ENCODE results near the gene FAM20A.

The FAM20A gene

GRCh38 chr17:68600931-68601564 is at the start of gene FAM20A:
Gene FAM20A, minus strand, starts transcription at chr17:68601367. Its CDS starts 701 bp downstream, at chr17:68600666.
- DNase-seq = no peak

DNA sequence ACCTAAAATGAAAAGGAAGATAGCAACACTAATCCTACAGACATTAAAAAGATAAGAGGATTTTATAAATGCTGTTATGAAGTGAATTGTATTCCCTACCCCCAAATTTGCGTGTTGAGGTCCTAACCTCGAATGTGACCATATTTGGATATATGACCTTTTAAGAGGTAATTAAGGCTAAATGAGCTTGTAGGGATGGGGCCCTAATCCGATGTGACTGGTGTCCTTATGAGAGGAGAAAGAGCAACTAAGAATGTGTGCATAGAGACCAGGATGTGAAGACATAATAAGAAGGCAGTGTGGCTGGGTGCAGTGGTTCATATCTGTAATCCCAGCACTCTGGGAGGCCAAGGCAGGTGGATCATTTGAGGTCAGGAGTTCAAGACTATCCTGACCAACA is 48.2 kb upstream of the FAM20A start:
- DNase-seq = no peak

DNA sequence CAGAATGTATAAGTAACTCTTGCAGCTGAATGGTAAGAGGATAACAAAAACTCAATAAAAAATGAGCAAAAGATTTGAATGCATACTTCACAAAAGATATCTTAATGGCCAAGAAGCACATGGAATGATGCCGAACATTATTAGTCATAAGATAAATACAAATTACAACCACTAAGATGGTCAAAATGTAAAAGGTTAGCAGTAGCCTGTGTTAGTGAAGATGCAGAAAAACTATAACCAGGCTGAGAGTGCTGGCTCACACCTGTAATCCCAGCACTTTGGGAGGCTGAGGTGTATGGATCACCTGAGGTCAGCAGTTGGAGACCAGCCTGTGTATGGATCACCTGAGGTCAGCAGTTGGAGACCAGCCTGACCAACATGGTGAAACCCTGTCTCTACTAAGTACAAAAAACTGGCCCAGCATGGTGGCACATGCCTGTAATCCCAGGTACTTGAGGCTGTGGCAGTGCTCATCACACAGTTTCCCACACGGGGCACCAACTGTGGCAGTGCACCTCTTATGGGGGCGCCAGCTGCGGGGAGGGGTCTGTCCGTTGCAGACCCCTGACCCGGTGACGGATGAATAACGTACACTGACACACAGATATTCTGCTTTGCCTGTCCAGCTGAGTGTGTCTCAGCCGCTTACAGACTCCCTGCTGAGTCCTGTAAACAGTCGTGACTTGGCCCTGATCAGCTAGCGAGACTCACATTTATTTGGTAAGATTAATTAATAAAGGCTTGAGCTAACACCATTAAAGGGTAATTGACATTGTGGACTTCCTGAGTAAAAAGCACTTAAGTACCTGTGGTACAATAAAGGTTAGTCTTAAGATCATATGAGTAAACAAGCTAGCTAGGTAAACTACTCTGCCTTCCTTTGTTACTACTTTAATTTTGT is 45.7 kb upstream of the FAM20A start:
- peak; percentile 39 for DNase-seq

DNA sequence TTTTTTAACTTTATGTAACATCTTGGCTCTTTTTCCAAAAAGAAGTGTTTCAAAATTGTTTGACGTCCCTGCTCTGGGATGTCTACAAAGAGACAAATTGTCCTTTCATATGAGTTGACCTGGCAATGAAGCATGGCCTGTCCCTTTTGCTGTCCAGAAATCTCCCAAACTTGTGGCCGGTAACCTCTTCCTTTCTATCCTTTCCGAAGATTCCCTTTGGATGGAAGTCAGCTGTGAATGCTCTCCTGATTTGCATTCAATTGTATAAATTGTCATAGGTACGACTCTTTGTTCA is 40.9 kb upstream of the FAM20A start:
- no peak for DNase-seq

DNA sequence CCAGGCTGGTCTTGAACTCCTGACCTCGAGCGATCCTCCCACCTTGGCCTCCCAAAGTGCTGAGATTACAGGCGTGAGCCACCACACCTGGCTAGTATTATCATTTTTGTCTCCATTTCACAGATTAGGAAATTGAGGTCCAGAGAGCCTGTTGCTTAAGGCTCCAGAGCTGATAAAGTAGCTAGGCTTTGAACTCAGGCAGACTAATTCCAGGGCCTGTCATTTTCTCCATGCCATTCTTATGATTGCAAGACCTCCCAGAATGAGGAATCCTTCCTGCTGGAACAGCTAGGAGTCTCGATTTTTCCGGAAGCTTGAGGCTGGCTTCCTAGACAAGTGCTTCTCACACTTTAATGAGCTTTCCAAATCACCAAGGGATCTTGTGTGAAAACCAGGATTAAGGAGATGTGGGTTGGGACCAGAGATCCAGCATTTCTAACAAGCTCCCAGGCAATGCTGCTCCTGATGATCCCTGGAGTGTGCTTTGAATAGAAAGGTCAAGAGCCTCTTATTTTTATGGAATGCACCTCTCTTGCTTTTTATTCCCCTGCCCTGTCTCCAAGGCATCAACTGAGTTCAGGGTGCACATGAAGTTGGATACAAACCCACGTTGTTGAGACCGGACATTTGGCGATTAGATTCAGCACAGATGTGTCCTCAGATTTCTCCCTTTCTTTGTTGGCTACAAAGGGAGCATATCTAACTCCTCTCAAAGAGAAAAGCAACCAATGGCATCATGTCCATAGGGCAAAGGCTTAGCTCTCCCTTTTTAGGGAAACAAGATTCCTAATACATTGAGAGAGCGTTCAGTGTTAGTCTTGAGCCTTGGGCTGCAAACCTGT is 40.3 kb upstream of the FAM20A start:
- no peak for DNase-seq

GRCh38 chr17:68640242-68640989 is 39.2 kb upstream of the FAM20A start:
- DNase-seq = no peak

DNA sequence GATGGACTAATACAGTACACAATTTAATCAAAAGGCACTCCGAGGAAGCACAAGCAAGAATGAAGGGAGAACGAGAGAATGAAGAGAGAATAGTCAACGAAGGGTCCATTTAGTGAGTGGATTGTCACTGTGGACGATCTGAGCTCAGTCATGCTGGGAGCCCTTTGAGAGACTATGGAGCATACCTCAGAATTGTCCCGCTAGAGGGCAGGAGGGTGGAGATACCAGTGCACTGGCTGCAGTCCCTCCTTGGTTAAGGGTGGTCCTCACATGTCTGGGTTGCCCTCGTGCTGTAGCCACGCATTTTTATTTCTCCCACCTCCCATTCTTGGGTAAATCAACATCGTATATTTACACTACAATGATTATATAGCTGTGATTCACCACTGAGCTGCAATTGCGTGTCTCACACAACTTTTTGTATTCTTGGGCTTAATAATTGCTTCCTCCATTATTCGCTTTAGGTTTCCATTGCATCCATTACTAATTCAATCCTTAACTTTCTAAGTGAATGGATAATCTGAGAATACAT is 33.2 kb upstream of the FAM20A start:
- no peak for DNase-seq

DNA sequence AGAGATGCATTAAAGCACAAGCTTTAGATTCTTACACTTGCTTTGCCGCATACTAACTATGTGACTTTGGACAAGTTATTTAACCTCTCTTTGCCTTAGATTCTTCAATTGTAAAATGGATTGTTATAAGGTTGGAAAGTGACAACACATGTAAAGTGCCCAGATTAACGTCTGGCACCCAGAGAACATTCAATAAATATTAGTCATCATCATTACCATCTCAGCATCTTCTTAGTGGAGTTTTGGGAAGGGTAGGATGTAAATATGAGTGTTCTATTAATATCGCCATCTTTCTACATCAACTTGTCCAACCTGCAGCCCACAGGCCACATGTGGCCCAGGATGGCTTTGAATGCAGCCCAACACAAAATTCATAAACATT is 27.4 kb upstream of the FAM20A start:
- no peak for DNase-seq

DNA sequence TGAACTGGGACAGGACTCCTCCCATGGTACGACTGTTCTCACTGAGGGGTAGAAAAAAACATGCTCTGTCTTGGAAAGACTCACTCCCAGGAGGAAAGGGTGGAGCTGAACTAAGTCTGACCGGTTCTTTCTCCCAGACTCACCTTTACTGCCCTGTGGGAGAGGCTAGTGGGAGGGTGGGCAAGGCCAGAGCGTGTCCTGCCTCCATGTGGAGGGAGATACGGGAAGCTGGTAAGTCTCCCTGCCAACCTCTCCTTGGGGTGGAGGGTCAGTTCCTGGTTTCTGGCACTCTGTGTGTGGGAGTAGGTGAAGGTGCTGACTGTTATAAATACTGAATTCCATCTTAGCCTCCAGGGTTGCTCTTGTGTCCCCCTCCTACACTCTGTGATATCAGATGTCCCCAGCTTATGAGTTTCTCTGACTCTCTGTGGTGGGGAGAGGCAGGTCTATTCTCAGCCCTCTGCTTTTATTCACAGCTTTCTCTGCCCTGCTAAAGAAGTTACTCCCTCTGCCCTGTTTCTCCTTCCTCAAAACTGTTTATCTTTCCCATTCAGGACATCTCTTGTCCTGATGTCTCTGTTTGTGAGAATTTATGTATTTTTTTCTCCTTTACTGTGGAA is 26.9 kb upstream of the FAM20A start:
- no peak for DNase-seq

DNA sequence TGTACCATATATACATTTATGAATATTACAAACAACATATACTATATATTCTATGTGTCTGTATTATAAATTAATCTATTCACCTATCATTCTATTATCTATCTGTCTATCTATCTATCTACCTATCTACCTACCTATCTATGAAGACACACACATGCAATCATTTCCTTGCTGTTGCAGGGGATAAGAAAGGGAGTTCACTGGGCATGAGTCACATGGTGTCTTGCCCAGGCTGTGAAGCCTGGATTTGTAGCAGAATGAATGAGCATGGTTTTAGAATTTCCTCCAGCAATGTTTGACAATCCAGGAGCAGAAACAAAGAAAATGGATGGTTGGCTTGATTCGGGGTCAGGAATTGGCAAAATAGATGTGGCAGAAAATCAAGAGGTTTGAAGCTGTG is 23.2 kb upstream of the FAM20A start:
- DNase-seq = no peak

DNA sequence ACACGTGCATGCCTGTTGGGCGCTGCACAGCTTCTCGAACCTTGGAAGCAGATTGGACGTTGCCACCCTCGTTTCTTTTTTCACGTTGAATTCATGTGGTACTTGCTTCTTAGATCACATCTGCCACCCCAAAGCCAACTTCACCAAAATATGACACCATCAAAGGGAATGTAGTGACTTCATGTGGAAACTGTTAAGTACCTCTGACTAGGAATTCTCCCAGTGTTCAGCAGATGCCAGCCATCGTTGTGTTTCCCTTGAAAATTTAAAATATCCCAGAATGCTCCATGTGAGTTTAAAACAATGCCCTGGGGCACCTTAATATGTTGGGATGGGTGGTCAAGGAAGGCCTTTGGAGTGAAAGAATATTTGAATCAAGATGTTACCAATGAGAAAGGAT is 22.6 kb upstream of the FAM20A start:
- DNase-seq = no peak

GRCh38 chr17:68622423-68622822 is 21.3 kb upstream of the FAM20A start:
- DNase-seq = no peak

DNA sequence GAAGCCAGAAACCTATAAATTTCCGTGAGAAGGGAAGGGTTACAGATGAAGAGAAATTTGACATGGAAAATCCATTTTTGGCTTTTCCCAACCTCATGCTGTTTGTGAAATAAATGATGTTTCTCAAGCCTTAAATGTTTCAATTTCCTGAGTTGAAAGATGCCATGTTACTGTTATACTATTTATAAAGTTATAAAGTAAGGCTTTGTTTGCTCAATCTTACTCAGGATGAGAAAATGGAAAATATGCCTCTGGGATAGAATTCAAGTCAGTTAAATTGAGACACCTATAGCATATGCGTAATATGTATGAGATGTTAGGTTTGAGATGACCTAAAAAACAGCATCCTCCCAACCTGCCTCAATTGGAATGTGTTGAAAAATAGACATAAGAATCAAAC is 19.9 kb upstream of the FAM20A start:
- DNase-seq = no peak

DNA sequence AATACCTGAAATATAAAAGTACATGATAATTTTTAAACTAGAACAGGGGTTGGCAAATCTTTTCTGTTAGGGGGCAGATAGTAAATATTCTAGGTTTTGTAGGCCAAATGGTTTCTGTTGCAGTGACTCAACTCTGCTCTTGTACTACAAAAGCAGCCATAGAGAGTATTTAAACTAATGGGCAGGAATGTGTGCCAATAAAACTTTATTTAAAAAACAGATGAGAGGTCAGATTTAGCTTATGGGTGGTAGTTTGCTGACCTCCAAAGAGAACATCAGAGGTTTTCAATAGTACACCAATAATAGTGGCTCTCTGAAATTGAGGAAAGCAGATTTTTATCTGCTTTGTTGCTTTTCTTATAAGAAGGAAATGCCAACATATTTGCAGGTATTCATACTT is 15.2 kb upstream of the FAM20A start:
- DNase-seq = no peak

- DNase-seq = no peak
Measured at GRCh38 chr17:68614718-68615117, 13.6 kb upstream of the FAM20A start.

- DNase-seq = no peak
Measured at GRCh38 chr17:68613739-68614298, 12.7 kb upstream of the FAM20A start.

DNA sequence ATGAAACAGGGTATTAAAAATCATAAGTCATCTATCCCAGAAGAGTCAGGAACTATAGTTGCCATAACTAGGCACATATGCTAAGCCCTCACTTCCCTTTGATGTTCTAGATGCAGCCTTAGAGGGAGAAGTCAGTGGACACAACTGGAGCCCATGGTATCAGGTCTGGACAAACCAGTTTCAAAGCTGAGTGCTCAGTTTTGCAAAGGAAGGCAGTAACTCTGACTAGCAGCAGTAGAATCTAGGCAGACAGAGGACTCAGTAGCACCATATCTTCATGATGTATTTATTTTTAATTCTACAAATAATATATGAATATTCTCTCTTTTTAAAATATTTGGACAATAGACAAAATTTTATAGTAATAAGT is 11.7 kb upstream of the FAM20A start:
- DNase-seq = no peak

DNA sequence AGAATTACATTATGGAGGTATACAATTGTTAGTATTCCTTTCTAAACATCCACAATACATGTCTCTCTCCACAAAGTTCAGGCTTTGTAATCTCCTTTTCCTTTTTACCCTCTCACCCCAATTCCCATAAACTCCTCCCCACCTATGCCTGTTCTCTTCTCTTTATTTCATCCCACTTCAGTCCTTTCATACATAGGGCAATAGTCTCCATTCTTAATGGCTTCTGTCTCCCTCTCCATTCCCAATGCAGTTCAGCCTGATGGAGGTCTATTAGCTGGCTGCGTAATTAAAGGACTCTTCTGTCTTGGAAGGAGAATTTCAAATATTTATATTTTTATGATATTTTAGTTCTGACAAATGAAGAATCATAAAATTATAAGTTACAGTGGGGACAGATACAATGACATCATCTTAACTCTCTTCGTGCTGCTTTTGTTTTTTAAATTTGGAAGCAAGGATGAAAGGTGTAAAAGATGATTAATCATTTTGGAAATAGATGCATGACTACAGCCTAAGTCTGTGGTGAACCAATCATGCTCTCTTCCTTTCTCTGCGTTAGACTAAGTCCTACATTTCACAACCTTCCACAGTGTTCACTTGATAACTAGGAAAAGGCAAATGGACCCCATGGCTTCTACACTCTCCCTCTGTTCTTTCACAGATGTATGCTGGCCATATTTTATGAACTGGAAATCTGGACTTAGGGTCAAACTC is 11.2 kb upstream of the FAM20A start:
- no peak for DNase-seq

DNA sequence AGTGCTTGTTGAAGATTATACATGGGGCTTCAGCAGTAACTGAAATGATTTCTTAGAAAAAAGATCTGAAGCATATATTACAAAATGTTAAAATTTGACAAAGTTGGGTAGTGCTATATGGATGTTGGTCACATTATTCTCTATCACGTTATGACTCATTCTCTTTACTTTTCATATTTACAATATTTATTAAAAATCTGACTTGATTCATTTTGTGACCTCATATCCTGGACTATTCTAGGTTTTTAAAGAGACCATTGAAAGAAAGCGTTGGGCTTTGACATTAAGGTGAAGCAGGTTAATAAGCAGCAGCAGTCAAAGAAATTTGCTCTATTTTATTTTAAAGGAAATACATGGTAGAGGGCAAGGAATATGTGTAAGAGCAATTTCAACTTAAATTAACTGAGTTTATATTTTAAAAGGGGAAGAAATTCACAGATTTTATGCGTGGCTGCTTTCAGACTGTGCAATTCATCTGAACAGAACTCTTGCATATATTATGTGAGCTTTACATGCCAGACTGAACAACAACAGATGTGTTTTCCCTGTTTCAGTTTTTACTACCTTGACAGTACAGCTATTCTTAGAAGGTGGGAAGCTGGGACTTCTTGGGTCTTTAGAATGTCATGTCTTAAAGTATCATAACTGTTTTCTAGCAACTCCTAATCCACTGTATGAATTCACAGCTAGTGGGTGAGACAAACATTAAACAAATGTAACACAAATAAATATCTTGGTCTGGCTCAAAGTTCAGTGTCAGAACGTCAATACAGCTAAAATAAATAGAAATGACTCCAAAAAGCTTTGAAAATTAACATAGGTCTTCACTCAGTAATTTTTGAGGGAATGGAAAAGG is 10.4 kb upstream of the FAM20A start:
- no peak for DNase-seq

- DNase-seq = no peak
Measured at GRCh38 chr17:68610554-68610953, 9.4 kb upstream of the FAM20A start.

Data from NCI-H1105 (cell line).